Uterus (tissue), 2 donors: Measurements from ENCODE around the gene PTK7.

Source experiments
- POLR2A ChIP-seq, 2 donors: fragments of 450-650 bp; IDR thresholded peaks; one replicate each; pipeline ENCODE4 v1.6.1; 2016; ENCODE audit warnings: antibody characterized with exemption in 2 of 2, mild to moderate bottlenecking in 1 of 2, moderate library complexity in 1 of 2
- TF ChIP-seq, protein P1 (sequence below), 4 experiments: fragments of 200-600 bp in 2 of 4; fragments of 450-650 bp in 2 of 4; sonication (generic) in 2 of 4; IDR thresholded peaks; one replicate each; pipeline ENCODE4 v1.5.1; 2016 to 2019; ENCODE audit warnings: antibody characterized with exemption in 4 of 4, mild to moderate bottlenecking in 2 of 4, moderate library complexity in 1 of 4

DNA sequence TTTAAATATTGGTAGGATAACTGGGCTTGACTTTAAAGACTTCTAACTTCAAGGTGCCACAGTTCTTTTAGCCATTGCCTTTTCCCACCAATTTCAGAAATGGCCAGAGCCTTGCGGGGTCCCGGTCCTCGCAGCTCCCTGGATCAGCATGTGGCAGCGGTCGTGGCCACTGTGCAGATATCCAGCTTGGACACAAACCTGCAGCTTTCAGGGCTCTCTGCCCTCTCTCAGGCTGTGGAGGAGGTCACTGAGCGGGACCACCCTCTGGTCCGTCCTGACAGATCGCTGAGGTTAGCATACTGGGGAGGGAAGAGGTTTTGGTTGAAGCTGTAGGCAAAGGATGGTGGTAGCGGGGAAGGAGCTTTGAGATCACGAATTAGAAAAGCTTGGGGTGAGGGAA, 112.3 kb downstream of the PTK7 start:
- TF ChIP-seq, protein P1, sequence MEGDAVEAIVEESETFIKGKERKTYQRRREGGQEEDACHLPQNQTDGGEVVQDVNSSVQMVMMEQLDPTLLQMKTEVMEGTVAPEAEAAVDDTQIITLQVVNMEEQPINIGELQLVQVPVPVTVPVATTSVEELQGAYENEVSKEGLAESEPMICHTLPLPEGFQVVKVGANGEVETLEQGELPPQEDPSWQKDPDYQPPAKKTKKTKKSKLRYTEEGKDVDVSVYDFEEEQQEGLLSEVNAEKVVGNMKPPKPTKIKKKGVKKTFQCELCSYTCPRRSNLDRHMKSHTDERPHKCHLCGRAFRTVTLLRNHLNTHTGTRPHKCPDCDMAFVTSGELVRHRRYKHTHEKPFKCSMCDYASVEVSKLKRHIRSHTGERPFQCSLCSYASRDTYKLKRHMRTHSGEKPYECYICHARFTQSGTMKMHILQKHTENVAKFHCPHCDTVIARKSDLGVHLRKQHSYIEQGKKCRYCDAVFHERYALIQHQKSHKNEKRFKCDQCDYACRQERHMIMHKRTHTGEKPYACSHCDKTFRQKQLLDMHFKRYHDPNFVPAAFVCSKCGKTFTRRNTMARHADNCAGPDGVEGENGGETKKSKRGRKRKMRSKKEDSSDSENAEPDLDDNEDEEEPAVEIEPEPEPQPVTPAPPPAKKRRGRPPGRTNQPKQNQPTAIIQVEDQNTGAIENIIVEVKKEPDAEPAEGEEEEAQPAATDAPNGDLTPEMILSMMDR (IDR thresholded peaks at IDR 0.05) = no peak
- TF ChIP-seq POLR2A (IDR thresholded peaks at IDR 0.05) = no peak
